Activated naive CD4-positive, alpha-beta T cell treated with Interleukin-2 at 50 U/mL for 16 hours (primary cell): ENCODE results near the gene SGSM1.

Experiments
- DNase-seq: peaks from one replicate; pipeline ENCODE4 v3.0.0-alpha.2; 2020

SGSM1 gene

GRCh38 chr22:24952837-24953383, 146.9 kb downstream of the SGSM1 start:
- no peak for DNase-seq

- no peak for DNase-seq
Observed at GRCh38 chr22:24953384-24954113, 147.5 kb downstream of the SGSM1 start.

DNA sequence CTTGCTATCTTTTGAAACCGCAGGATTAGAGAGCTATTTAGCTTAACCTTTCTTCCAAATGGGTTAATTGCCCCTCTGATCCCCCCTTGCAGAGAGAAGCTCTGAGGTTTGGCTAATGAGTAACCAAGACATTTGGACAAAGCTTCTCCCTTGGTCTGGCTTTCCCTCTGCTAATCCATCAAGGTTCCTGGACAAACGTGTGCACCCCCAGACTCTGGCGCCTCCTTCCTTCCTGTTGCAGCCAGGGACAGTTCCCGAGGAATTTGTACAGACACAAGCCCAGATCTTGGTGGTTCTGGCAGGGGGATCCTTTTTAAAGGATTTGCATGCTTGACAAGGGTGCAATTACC, 148.1 kb downstream of the SGSM1 start:
- DNase-seq: no peak

- no peak for DNase-seq
Observed at GRCh38 chr22:24954856-24955255, 148.8 kb downstream of the SGSM1 start.

DNA sequence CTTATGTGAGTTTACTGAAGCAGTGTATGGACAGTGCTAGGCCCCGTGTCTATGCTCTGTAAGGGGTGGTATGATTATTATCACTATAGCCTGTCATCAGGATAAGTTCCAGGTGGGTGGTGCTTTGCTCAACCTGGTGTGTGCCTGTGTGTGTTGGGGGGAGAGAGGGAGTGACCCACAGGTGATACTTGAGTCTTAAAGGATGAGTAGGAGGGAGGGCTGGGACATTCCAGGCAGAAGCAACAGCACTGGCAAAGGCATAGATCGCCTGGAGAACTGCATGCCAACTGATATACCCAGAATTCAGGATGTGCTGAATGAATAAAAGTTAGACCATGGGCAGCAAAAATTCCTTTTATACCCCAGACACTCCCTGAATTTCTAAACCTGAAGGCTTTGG, 151.0 kb downstream of the SGSM1 start:
- DNase-seq: no peak

GRCh38 chr22:24961217-24961844, 155.3 kb downstream of the SGSM1 start:
- no peak for DNase-seq

DNA sequence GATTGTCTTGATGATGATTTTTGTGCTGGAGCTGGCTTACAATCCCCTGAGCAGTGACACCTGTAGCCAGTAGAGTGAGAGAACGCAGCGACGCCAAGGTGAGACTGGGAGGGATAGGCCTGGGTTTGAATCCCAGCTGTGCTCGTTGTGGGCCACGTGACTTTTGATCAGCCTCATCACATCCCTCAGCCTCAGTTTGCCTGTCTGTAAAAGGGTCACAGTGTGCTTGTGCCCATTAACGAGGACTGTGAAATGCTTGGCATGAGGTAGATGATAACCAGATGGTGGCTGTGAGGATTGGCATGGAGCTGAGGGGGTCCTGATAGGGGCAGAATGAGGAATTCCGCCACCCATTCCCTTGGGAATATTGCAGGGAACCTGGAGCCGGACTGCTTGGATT, 156.1 kb downstream of the SGSM1 start:
- no peak for DNase-seq

GRCh38 chr22:24962835-24963234, 156.8 kb downstream of the SGSM1 start:
- no peak for DNase-seq

DNA sequence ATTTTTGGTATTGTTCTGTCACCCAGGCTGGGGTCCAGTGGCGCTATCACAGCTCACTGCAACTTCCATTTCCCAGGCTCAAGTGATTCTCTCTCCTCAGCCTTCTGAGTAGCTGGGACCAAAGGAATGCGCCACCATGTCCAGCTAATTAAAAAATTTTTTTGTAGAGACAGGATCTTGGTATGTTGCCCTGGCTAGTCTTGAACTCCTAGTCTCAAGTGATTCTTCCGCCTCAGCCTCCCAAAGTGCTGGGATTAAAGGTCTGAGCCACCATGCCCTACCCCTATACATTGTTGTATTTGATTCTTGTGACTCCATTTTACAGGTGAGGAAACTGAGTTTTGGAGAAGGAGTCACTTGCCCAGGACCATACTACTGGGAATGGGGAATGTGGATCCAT, 158.4 kb downstream of the SGSM1 start:
- DNase-seq: no peak

GRCh38 chr22:24965822-24966626, 160.0 kb downstream of the SGSM1 start:
- DNase-seq: no peak

GRCh38 chr22:24968066-24968561, 162.1 kb downstream of the SGSM1 start:
- DNase-seq: no peak

DNA sequence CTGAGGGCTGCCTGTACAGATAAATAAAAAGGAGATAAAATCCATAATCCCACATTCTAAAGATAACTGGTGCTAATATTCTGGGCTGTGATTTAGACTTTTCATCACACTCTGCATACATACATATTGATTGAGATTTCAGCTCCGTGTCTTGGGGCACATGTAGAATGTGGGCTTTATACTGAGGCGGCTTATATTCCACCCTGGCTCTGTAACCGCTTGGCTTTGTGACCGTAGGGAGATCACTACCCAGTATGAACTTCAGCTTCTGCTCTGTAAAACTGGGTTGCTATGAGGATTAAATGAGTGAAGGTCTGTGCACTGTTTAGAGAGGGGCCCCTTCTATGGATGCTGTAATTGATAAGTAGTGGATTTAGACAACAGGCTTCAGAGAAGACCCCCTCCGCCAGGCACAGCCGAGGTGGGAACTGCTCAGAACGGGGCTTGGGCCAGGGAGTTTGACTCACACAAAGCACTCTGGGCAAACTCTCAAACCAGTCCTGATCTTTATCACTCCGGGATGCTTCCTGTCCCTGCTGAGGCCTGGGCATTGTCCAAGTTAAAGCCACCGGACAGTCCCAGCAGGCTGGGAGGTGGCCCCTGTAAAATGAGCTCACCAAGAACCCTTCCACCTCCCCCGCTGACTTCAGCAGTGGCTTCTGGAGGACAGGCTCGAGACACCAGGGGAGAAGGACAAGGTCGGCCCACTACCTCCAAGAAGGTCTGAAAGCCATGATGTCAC, 163.7 kb downstream of the SGSM1 start:
- DNase-seq: no peak

- DNase-seq: no peak
Observed at GRCh38 chr22:24972369-24972768, 166.4 kb downstream of the SGSM1 start.

GRCh38 chr22:24973872-24974271, 167.9 kb downstream of the SGSM1 start:
- DNase-seq: no peak

GRCh38 chr22:24975125-24975640, 169.2 kb downstream of the SGSM1 start:
- no peak for DNase-seq

GRCh38 chr22:24975813-24976341, 169.9 kb downstream of the SGSM1 start:
- no peak for DNase-seq

DNA sequence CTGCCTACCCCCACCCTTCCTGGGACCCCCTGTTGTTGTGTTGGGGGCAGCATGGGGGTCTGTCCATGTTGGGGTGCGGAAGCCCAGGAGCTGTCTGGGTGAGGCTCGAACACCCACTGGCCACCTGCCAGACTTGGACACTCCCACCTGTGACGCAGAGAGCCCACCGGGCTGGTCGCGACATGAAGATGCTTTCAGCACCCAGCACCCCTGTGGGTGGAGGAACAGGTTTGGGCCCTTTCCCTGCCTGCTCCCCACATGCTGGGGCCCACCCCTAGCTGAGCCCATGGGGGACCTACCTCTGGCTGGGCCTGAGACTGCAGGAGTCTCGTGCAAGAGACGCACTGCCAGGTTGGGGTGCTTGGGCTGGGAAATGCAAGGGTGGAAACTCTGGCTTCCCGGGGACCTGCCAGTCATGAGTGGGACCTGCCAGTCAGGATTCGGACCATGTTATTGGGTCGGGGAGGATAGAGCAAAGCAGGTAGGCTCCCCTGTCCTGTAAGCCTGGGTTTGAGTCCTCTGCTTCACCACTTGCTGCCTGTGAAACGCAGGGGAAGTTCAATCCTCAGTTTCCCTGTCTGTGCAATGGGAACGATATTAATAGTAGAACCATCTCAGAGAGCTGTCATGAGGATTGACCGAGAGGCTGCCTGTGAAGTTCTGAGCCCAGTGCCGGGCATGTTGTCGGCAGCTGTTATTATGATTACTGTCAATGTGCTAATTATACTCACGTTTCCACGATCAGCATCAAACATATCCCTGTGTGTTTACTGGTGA, 170.6 kb downstream of the SGSM1 start:
- no peak for DNase-seq
